Jurkat, Clone E6-1 (cell line): ENCODE data around the gene PATE3.

Source experiments
- DNase-seq: peaks from one replicate; pipeline ENCODE4 v3.0.0-alpha.2; 2011; ENCODE audit warnings: low read depth, low spot score
- H3K4me3 ChIP-seq: 2 replicates; pipeline ENCODE4 v1.5.1; 2011; ENCODE audit warnings: mild to moderate bottlenecking, low read length, control low read depth, moderate library complexity

The PATE3 gene

GRCh38 chr11:125807909-125808308 lies 20.0 kb downstream of the PATE3 start:
- H3K4me3 ChIP-seq: no peak overlapping the region
- no peak for DNase-seq

GRCh38 chr11:125833016-125833415 lies 45.1 kb downstream of the PATE3 start, which contains the start of gene PATE4:
Gene PATE4, plus strand, starts transcription at chr11:125833316. Its CDS starts 44 bp downstream, at chr11:125833360.
- H3K4me3 ChIP-seq: no peak within 1 kb of the TSS
- DNase-seq: no peak

- no peak overlapping the region for H3K4me3 ChIP-seq
- no peak for DNase-seq
These were observed 47.8 kb downstream of the PATE3 start for GRCh38 chr11:125835748-125836147.
